Stimulated activated CD8-positive, alpha-beta memory T cell treated with anti-CD3 and anti-CD28 coated beads, Interleukin-7, amount 100 ng/mL, for 1 hour (primary cell): Measurements from ENCODE around the gene CRYBG3.

Experiments used
- DNase-seq, 2 donors: peaks; one replicate each; pipeline ENCODE4 v3.0.0-alpha.2; 2020; ENCODE audit warnings: low read depth in 2 of 2

The CRYBG3 gene

GRCh38 chr3:97971679-97972567 lies 150.1 kb downstream of the CRYBG3 start, which contains the start of gene RIOX2:
RIOX2 (minus strand) TSS chr3:97972431; CDS start chr3:97967593, 4,838 bp downstream.
- peak; percentile 45 to 55 for DNase-seq

- DNase-seq = no peak
These were observed 151.2 kb downstream of the CRYBG3 start for GRCh38 chr3:97972976-97973375.

GRCh38 chr3:97974996-97975395 lies 153.2 kb downstream of the CRYBG3 start:
- no peak for DNase-seq

GRCh38 chr3:97975466-97975865 lies 153.7 kb downstream of the CRYBG3 start:
- DNase-seq = no peak

- DNase-seq = no peak
These were observed 157.8 kb downstream of the CRYBG3 start for GRCh38 chr3:97979610-97980009.

GRCh38 chr3:97981886-97982285 lies 160.1 kb downstream of the CRYBG3 start:
- no peak for DNase-seq

GRCh38 chr3:97983933-97984491 lies 162.2 kb downstream of the CRYBG3 start:
- no peak for DNase-seq

GRCh38 chr3:97987306-97987705 lies 165.5 kb downstream of the CRYBG3 start:
- DNase-seq = no peak

- no peak for DNase-seq
These were observed 167.2 kb downstream of the CRYBG3 start for GRCh38 chr3:97988784-97989568.

- no peak for DNase-seq
These were observed 168.9 kb downstream of the CRYBG3 start for GRCh38 chr3:97990624-97991292.

- DNase-seq = no peak
These were observed 169.5 kb downstream of the CRYBG3 start for GRCh38 chr3:97991293-97991682.

GRCh38 chr3:97992547-97993173 lies 170.8 kb downstream of the CRYBG3 start:
- no peak for DNase-seq

- no peak for DNase-seq
These were observed 171.7 kb downstream of the CRYBG3 start for GRCh38 chr3:97993526-97993925.

- no peak for DNase-seq
These were observed 172.6 kb downstream of the CRYBG3 start for GRCh38 chr3:97994328-97994945.
